Measurements from ENCODE around the gene HCRTR1.

HCRTR1 gene

DNA sequence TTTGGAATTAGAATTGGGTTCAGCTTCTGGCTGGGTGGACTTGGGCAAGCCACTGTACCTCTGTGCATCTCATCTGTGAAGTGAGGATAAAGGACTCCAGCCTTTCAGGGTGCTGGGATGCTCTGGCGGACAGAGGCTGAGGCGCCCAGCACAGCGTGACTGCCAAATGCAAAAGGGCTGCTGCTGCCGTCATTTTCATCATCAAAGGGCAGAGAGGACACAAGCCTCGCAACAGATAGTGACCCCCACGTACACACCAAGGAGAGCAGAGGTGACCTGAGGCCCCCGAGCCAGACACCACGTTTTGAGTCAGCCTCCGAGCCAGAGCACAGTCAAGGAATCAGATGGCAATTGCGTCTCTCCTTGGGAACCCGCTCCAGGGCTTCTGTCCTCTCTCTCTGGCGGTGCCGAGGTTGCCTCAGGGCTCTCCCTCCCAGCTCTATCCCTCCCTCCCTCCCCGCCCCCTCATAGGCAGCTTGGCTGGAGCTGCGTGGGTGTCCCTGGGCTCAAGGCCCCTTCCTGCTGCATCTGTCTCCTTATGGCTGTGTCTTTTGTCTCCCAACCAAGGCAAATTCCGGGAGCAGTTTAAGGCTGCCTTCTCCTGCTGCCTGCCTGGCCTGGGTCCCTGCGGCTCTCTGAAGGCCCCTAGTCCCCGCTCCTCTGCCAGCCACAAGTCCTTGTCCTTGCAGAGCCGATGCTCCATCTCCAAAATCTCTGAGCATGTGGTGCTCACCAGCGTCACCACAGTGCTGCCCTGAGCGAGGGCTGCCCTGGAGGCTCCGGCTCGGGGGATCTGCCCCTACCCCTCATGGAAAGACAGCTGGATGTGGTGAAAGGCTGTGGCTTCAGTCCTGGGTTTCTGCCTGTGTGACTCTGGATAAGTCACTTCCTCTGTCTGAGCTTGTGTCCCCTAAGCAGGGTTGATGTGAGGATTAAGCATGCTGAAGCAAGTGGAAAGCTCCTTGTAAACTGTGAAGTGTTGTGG, 9.0 kb downstream of the HCRTR1 start:
- no peak overlapping the region for H2AK5ac ChIP-seq (ENCODE audit: low read depth, low read length)
- no peak overlapping the region for H2BK12ac ChIP-seq (ENCODE audit: low read length)
- H3K4me2 ChIP-seq (ENCODE audit: insufficient read depth, low read length, poor library complexity, severe bottlenecking), result no peak overlapping the region
- H2AFZ ChIP-seq (ENCODE audit: low read length), result no peak overlapping the region
- WGBS, 2 donors (ENCODE audit: extremely low coverage in 2 of 2, insufficient read length in 2 of 2, insufficient replicate concordance in 1 of 2), result no CpG with 5 or more reads among the region's 23 CpGs
- H3K4ac ChIP-seq (ENCODE audit: low read length), result no peak overlapping the region
- H4K8ac ChIP-seq (ENCODE audit: low read depth, low read length), result no peak overlapping the region
- H3K4me3 ChIP-seq (ENCODE audit: low read length in 2 of 2), result no peak overlapping the region
- DNase-seq (ENCODE audit: low spot score), result no peak
- H3K9ac ChIP-seq (ENCODE audit: low read depth, low read length, poor library complexity), result no peak overlapping the region
- H3K23ac ChIP-seq (ENCODE audit: low read depth, low read length, poor library complexity), result no peak overlapping the region
- H2BK5ac ChIP-seq (ENCODE audit: low read length), result no peak overlapping the region
- no peaks in the 10 kb centered on the region for H3K27me3 ChIP-seq (ENCODE audit: control insufficient read depth in 3 of 3, insufficient read depth in 3 of 3, low read depth in 1 of 3, low read length in 3 of 3)
- H3K4me1 ChIP-seq (ENCODE audit: control insufficient read depth in 2 of 2, insufficient read depth in 1 of 2, low read depth in 1 of 2, low read length in 2 of 2), result peaks cover 8 to 14% of the 10 kb centered on the region in 2 donors
- H3K27ac ChIP-seq (replicated peaks; ENCODE audit: low read length), result peak overlapping the region; percentile 21
- H2BK120ac ChIP-seq (ENCODE audit: low read depth, low read length), result no peak overlapping the region
- H3K79me1 ChIP-seq (ENCODE audit: low read depth, low read length), result no peaks in the 10 kb centered on the region
- H3K14ac ChIP-seq (ENCODE audit: low read length), result peak overlapping the region; percentile 39
- H2BK15ac ChIP-seq (ENCODE audit: low read length), result no peak overlapping the region
- H3K36me3 ChIP-seq (replicated peaks in 1 of 2; ENCODE audit: control insufficient read depth in 2 of 2, insufficient read depth in 2 of 2, low read length in 2 of 2), result peaks cover 12 to 37% of the 10 kb centered on the region in 2 donors
- peak overlapping the region; percentile 62 for H3K18ac ChIP-seq (ENCODE audit: low read length)
- no peaks in the 10 kb centered on the region for H3K9me3 ChIP-seq (replicated peaks in 1 of 2; ENCODE audit: control insufficient read depth in 2 of 2, insufficient read depth in 1 of 2, low read depth in 1 of 2, low read length in 2 of 2)
- no peak overlapping the region for H4K91ac ChIP-seq (ENCODE audit: low read depth, low read length, poor library complexity)

DNA sequence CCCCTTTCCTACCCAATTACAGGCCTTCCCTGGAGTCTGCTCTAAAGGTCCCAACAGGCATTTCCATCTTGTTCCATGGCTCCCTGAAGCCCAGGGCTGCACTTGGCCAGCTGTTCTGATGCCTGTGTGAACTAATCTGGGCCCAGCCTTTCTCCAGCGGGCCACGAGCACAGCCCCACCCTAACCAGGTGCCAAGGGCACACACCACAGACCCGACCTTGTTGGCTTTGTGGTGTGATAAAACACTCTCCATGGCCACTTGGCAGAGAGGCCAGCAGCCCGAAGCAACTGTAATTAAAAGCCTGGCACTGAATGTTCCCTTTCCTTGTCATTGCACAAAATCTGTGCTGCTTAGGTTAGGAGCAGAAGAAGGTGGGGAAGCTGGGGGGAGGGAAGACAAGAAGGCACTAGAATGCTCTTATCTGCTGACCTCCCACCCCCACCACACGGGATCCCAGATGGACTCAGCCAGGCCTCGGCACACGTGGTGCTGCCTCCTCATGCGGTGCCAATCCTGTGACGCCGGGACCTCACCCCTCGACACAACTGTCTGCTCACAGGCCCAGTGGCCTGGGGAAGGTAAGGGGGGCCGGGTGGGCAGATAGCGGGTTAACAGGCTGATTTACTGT, 9.9 kb downstream of the HCRTR1 start:
- Histone ChIP-seq H3K4me2 (ENCODE audit: insufficient read depth, low read length, poor library complexity, severe bottlenecking) (no peak overlapping the region), H2BK12ac (ENCODE audit: low read length) (no peak overlapping the region), H2AFZ (ENCODE audit: low read length) (no peak overlapping the region), H2BK5ac (ENCODE audit: low read length) (no peak overlapping the region), H3K14ac (ENCODE audit: low read length) (no peak overlapping the region), H3K23ac (ENCODE audit: low read depth, low read length, poor library complexity) (peak overlapping the region; percentile 52), H3K9ac (ENCODE audit: low read depth, low read length, poor library complexity) (peak overlapping the region; percentile 30), H4K8ac (ENCODE audit: low read depth, low read length) (no peak overlapping the region), H2BK120ac (ENCODE audit: low read depth, low read length) (no peak overlapping the region), H4K91ac (ENCODE audit: low read depth, low read length, poor library complexity) (no peak overlapping the region), H3K27me3 (ENCODE audit: control insufficient read depth in 3 of 3, insufficient read depth in 3 of 3, low read depth in 1 of 3, low read length in 3 of 3) (no peaks in the 10 kb centered on the region), H2AK5ac (ENCODE audit: low read depth, low read length) (peak overlapping the region; percentile 7), H3K18ac (ENCODE audit: low read length) (no peak overlapping the region), H3K36me3 (replicated peaks in 1 of 2; ENCODE audit: control insufficient read depth in 2 of 2, insufficient read depth in 2 of 2, low read length in 2 of 2) (peaks cover 13 to 46% of the 10 kb centered on the region in 2 donors), H3K27ac (replicated peaks; ENCODE audit: low read length) (no peak overlapping the region), H3K4ac (ENCODE audit: low read length) (no peak overlapping the region), H3K9me3 (replicated peaks in 1 of 2; ENCODE audit: control insufficient read depth in 2 of 2, insufficient read depth in 1 of 2, low read depth in 1 of 2, low read length in 2 of 2) (no peaks in the 10 kb centered on the region), H2BK15ac (ENCODE audit: low read length) (no peak overlapping the region), H3K4me1 (ENCODE audit: control insufficient read depth in 2 of 2, insufficient read depth in 1 of 2, low read depth in 1 of 2, low read length in 2 of 2) (peaks cover 8 to 14% of the 10 kb centered on the region in 2 donors), H3K4me3 (ENCODE audit: low read length in 2 of 2) (no peak overlapping the region), H3K79me1 (ENCODE audit: low read depth, low read length) (no peaks in the 10 kb centered on the region)
- no peak for DNase-seq (ENCODE audit: low spot score)
- no CpG with 5 or more reads among the region's 13 CpGs for WGBS, 2 donors (ENCODE audit: extremely low coverage in 2 of 2, insufficient read length in 2 of 2, insufficient replicate concordance in 1 of 2)

DNA sequence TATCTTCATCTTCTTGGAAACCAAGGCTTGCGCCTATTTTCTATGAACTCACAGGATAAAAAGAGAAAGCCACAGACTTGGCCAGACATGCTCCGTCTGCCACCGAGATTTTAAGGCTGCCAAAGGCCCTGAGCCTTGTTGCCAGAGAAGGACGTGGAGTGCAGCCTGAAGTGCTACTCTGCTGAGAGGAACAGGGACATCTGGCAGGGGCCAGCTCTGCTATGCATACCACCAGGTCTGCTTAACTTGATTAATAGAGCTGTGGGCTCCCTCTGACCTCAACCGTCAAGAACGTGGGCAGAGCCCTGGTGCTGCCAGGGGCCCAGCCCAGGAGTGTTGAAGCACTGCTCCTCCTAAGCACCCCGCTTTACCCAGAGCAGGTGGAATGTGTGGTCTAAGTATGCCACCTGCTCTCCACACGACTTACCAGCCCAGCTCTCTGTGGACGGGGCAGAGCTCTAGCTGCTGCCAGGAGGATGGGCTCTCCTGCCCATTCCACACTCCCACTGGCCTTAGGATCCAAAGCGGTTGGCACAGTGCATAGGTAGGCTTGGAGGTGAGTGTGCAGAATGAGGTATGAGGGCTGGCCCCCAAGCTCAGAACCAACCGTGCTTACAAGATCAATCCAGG, 10.6 kb downstream of the HCRTR1 start:
- peaks cover 8 to 14% of the 10 kb centered on the region in 2 donors for H3K4me1 ChIP-seq (ENCODE audit: control insufficient read depth in 2 of 2, insufficient read depth in 1 of 2, low read depth in 1 of 2, low read length in 2 of 2)
- H3K27ac ChIP-seq (replicated peaks; ENCODE audit: low read length), result no peak overlapping the region
- H3K79me1 ChIP-seq (ENCODE audit: low read depth, low read length), result no peaks in the 10 kb centered on the region
- H2AK5ac ChIP-seq (ENCODE audit: low read depth, low read length), result no peak overlapping the region
- H3K9ac ChIP-seq (ENCODE audit: low read depth, low read length, poor library complexity), result no peak overlapping the region
- no peak overlapping the region for H2AFZ ChIP-seq (ENCODE audit: low read length)
- no peak overlapping the region for H3K18ac ChIP-seq (ENCODE audit: low read length)
- H3K23ac ChIP-seq (ENCODE audit: low read depth, low read length, poor library complexity), result peak overlapping the region; percentile 52
- peak overlapping the region in 1 of 2 donors; percentile 7 for H3K4me3 ChIP-seq (ENCODE audit: low read length in 2 of 2)
- H3K14ac ChIP-seq (ENCODE audit: low read length), result no peak overlapping the region
- no peak overlapping the region for H4K8ac ChIP-seq (ENCODE audit: low read depth, low read length)
- peaks cover 18 to 53% of the 10 kb centered on the region in 2 donors for H3K36me3 ChIP-seq (replicated peaks in 1 of 2; ENCODE audit: control insufficient read depth in 2 of 2, insufficient read depth in 2 of 2, low read length in 2 of 2)
- H3K9me3 ChIP-seq (replicated peaks in 1 of 2; ENCODE audit: control insufficient read depth in 2 of 2, insufficient read depth in 1 of 2, low read depth in 1 of 2, low read length in 2 of 2), result no peaks in the 10 kb centered on the region
- no peak overlapping the region for H2BK12ac ChIP-seq (ENCODE audit: low read length)
- no peak overlapping the region for H3K4me2 ChIP-seq (ENCODE audit: insufficient read depth, low read length, poor library complexity, severe bottlenecking)
- no peaks in the 10 kb centered on the region for H3K27me3 ChIP-seq (ENCODE audit: control insufficient read depth in 3 of 3, insufficient read depth in 3 of 3, low read depth in 1 of 3, low read length in 3 of 3)
- no peak overlapping the region for H3K4ac ChIP-seq (ENCODE audit: low read length)
- no CpG with 5 or more reads among the region's 11 CpGs for WGBS, 2 donors (ENCODE audit: extremely low coverage in 2 of 2, insufficient read length in 2 of 2, insufficient replicate concordance in 1 of 2)
- no peak overlapping the region for H2BK120ac ChIP-seq (ENCODE audit: low read depth, low read length)
- no peak overlapping the region for H4K91ac ChIP-seq (ENCODE audit: low read depth, low read length, poor library complexity)
- DNase-seq (ENCODE audit: low spot score), result no peak
- H2BK15ac ChIP-seq (ENCODE audit: low read length), result no peak overlapping the region
- H2BK5ac ChIP-seq (ENCODE audit: low read length), result no peak overlapping the region

Measured in neuronal stem cell (in vitro differentiated cells).